Endodermal cell (in vitro differentiated cells): ENCODE data around the gene HS3ST3A1. TPM values are rescaled to one million over a fixed set of nuclear protein-coding genes. Genes with fewer than 3 reads are reported as not detected.

Source experiments
- DNase-seq: peaks from one replicate; pipeline ENCODE4 v3.0.0-alpha.2; 2017
- H3K27ac ChIP-seq: 2 replicates; pipeline ENCODE4 v1.5.1; 2013; ENCODE audit warnings: mild to moderate bottlenecking, low read depth, low read length, moderate library complexity
- H3K27me3 ChIP-seq: 2 replicates; pipeline ENCODE4 v1.6.1; 2013; ENCODE audit warnings: mild to moderate bottlenecking, low read length, moderate library complexity; ENCODE audit not compliant: insufficient read depth, control insufficient read depth, poor library complexity, severe bottlenecking
- H3K36me3 ChIP-seq: 2 replicates; pipeline ENCODE4 v1.7.0; 2013; ENCODE audit warnings: mild to moderate bottlenecking, low read length, moderate library complexity; ENCODE audit not compliant: control insufficient read depth, insufficient read depth
- H3K4me1 ChIP-seq: one replicate; pipeline ENCODE4 v1.7.0; 2013; ENCODE audit warnings: low read length; ENCODE audit not compliant: control insufficient read depth, insufficient read depth
- H3K4me3 ChIP-seq: 2 replicates; pipeline ENCODE4 v1.5.1; 2013; ENCODE audit warnings: mild to moderate bottlenecking, low read length, moderate library complexity
- H3K9ac ChIP-seq: 2 replicates; pipeline ENCODE4 v1.6.1; 2013; ENCODE audit warnings: mild to moderate bottlenecking, low read length, moderate library complexity; ENCODE audit not compliant: poor library complexity, severe bottlenecking; ENCODE audit errors: extremely low read depth
- H3K9me3 ChIP-seq: 2 replicates; pipeline ENCODE4 v1.6.1; 2013; ENCODE audit warnings: mild to moderate bottlenecking, low read length, moderate library complexity; ENCODE audit not compliant: control insufficient read depth
- H3K27ac Mint-ChIP-seq: 2 replicates; pipeline ENCODE4 v1.8.0; 2020; ENCODE audit warnings: mixed read lengths
- H3K27me3 Mint-ChIP-seq: 2 replicates; pipeline ENCODE4 v1.8.0; 2021; ENCODE audit warnings: mild to moderate bottlenecking, mixed read lengths; ENCODE audit not compliant: insufficient read depth
- H3K36me3 Mint-ChIP-seq: 2 replicates; pipeline ENCODE4 v1.8.0; 2020; ENCODE audit warnings: low read depth, mixed read lengths
- H3K4me1 Mint-ChIP-seq: 2 replicates; pipeline ENCODE4 v1.8.0; 2020; ENCODE audit warnings: mixed read lengths
- H3K4me3 Mint-ChIP-seq: 2 replicates; pipeline ENCODE4 v1.8.0; 2020; ENCODE audit warnings: mild to moderate bottlenecking, moderate library complexity, mixed read lengths
- H3K9me3 Mint-ChIP-seq: 2 replicates; pipeline ENCODE4 v1.8.0; 2020; ENCODE audit warnings: mild to moderate bottlenecking, mixed read lengths
- WGBS, 2 experiments: methylation state at CpG; one replicate each; pipeline versions ENCODE4 v1.1.5 to v1.1.7; 2013; ENCODE audit warnings: missing lambda C conversion rate in 2 of 2, mixed read lengths in 1 of 2; ENCODE audit not compliant: insufficient coverage in 1 of 2, insufficient read length in 1 of 2; 5-methylcytosine and 5-hydroxymethylcytosine counted together
- total RNA-seq, 2 donors: library from RNA; stranded (reverse); fragmentation: NEBNext Ultra II Directional in 1 of 2; extraction: Animal tissue kit (Norgen Biotek cat#: 25700) in 1 of 2; gene quantifications; 2 replicates in 1 of 2; 3 replicates in 1 of 2; pipeline ENCODE4 v1.2.1, GENCODE V29; 2021
- TF ChIP-seq, protein P1 (sequence below): fragments of 200-600 bp; sonication (generic); conservative IDR thresholded peaks from 2 replicates; pipeline ENCODE4 v1.5.0; 2021; ENCODE audit warnings: antibody characterized with exemption, mild to moderate bottlenecking

HS3ST3A1 gene
- total RNA-seq, 2 donors from 2014 or later = 1.9 to 2.4 TPM

GRCh38 chr17:13520899-13521572, 80.7 kb downstream of the HS3ST3A1 start:
- Histone ChIP-seq H3K27ac (no peak overlapping the region), H3K4me1 (no peaks in the 10 kb centered on the region), H3K9me3 (no peaks in the 10 kb centered on the region), H3K9ac (no peak overlapping the region), H3K36me3 (no peaks in the 10 kb centered on the region), H3K27me3 (no peaks in the 10 kb centered on the region), H3K4me3 (no peak overlapping the region)
- no peaks in the 10 kb centered on the region for H3K27me3 Mint-ChIP-seq
- no peak for DNase-seq
- H3K27ac Mint-ChIP-seq = no peak overlapping the region
- H3K4me3 Mint-ChIP-seq = no peak overlapping the region
- WGBS, 2 experiments = 96 to 100% methylated on average over 3 to 6 of the region's 6 CpGs
- H3K36me3 Mint-ChIP-seq = no peaks in the 10 kb centered on the region
- H3K4me1 Mint-ChIP-seq = no peaks in the 10 kb centered on the region
- TF ChIP-seq, protein P1, sequence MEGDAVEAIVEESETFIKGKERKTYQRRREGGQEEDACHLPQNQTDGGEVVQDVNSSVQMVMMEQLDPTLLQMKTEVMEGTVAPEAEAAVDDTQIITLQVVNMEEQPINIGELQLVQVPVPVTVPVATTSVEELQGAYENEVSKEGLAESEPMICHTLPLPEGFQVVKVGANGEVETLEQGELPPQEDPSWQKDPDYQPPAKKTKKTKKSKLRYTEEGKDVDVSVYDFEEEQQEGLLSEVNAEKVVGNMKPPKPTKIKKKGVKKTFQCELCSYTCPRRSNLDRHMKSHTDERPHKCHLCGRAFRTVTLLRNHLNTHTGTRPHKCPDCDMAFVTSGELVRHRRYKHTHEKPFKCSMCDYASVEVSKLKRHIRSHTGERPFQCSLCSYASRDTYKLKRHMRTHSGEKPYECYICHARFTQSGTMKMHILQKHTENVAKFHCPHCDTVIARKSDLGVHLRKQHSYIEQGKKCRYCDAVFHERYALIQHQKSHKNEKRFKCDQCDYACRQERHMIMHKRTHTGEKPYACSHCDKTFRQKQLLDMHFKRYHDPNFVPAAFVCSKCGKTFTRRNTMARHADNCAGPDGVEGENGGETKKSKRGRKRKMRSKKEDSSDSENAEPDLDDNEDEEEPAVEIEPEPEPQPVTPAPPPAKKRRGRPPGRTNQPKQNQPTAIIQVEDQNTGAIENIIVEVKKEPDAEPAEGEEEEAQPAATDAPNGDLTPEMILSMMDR = no peak
- no peaks in the 10 kb centered on the region for H3K9me3 Mint-ChIP-seq

DNA sequence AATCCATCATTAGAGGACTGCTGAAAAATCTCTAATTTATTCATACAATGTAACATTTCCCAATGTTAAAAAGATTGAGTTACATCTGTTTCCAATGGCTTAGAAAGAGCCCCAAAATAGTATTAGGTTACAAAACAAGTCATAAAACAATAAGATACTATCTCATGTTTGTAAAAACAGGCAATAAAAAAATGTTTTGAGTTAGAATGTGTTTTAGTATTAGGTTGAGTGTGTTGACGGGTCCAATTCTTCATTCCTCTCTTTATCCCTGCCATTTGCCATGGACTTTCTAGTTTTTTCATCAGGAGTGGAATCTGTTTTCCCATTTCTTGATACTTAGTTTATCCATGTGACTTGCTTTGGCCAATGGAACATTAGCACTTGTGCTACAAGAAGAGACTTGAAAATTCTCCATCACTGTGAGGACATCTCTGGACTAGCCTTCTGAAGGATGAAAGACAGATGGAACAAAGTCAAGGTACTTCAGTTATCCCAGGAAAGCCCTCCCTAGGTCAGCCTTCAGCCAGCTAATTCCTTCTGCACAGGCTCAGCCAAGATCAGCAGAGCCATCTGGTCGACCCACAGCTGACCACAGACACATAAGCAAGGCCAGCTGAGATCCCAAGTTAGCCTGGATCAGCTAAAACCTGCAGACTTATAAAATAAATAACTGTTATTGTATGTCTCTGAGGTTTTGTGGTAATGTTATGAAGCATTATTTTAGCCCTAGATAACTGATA, 83.3 kb downstream of the HS3ST3A1 start:
- no peaks in the 10 kb centered on the region for H3K36me3 ChIP-seq
- no peak overlapping the region for H3K27ac ChIP-seq
- H3K4me3 ChIP-seq = no peak overlapping the region
- 85% methylated on average over 2 of the region's 2 CpGs; no CpG with 5 or more reads in 1 of the 2 experiments for WGBS, 2 experiments
- TF ChIP-seq, protein P1 = no peak
- Mint-ChIP-seq H3K27ac (no peak overlapping the region), H3K9me3 (no peaks in the 10 kb centered on the region), H3K27me3 (no peaks in the 10 kb centered on the region), H3K4me3 (no peak overlapping the region), H3K4me1 (no peaks in the 10 kb centered on the region), H3K36me3 (no peaks in the 10 kb centered on the region)
- no peaks in the 10 kb centered on the region for H3K9me3 ChIP-seq
- DNase-seq = no peak
- H3K27me3 ChIP-seq = no peaks in the 10 kb centered on the region
- no peak overlapping the region for H3K9ac ChIP-seq
- no peaks in the 10 kb centered on the region for H3K4me1 ChIP-seq

DNA sequence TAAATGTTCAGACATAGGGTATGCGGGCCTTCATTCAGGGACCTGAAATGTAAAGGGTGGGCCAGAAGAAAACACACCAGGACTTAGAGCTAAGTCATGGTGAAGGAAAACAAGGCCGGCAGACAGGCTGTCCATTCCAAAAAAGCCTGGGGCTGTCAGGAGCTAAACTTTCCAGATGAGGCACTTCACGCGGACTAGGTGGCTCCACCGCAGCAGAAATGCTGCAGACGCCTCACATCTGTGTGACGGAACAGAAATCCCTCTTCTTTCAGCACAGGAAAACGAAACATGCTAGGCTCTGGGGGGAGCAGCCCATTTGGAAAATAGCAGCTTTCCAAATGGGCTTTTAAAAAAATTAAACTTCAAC, 88.7 kb downstream of the HS3ST3A1 start:
- DNase-seq = no peak
- peaks cover 6% of the 10 kb centered on the region for H3K4me1 Mint-ChIP-seq
- no peaks in the 10 kb centered on the region for H3K4me1 ChIP-seq

More for the DNA sequence above, 88.7 kb downstream of the HS3ST3A1 start:
- Histone ChIP-seq H3K4me3 (no peak overlapping the region), H3K27me3 (no peaks in the 10 kb centered on the region), H3K36me3 (no peaks in the 10 kb centered on the region), H3K27ac (no peak overlapping the region), H3K9me3 (no peaks in the 10 kb centered on the region), H3K9ac (no peak overlapping the region)
- no peaks in the 10 kb centered on the region for H3K27me3 Mint-ChIP-seq
- H3K4me3 Mint-ChIP-seq = no peak overlapping the region
- H3K27ac Mint-ChIP-seq = no peak overlapping the region
- no peaks in the 10 kb centered on the region for H3K36me3 Mint-ChIP-seq
- no peaks in the 10 kb centered on the region for H3K9me3 Mint-ChIP-seq
- WGBS, 2 experiments = 76 to 77% methylated on average over 8 of the region's 8 CpGs
- TF ChIP-seq, protein P1 = no peak
